Gastrocnemius medialis (tissue), 4 donors: ENCODE measurements around the gene RFC5. TPM values are rescaled to one million over a fixed set of nuclear protein-coding genes. Genes with fewer than 3 reads are reported as not detected.
A peak's percentile ranks its signal among the peaks of the same experiment; 100 is the strongest.

Experiments
- ATAC-seq, 2 donors: fragments of 150-250 bp; one replicate each; pipeline ENCODE4 v1.9.1; 2016
- DNase-seq, 2 donors: peaks; one replicate each; pipeline ENCODE4 v3.0.0-alpha.2; 2019
- H3K27ac ChIP-seq, 4 donors: fragments of 200-600 bp; sonication (generic); 1 replicate in 1 of 4; 2 replicates in 3 of 4; pipeline ENCODE4 v1.5.1; 2016 to 2018; ENCODE audit warnings: mild to moderate bottlenecking in 2 of 4, moderate library complexity in 1 of 4
- H3K27me3 ChIP-seq, 3 donors: fragments of 200-600 bp; sonication (generic) in 2 of 3; 1 replicate in 1 of 3; 2 replicates in 2 of 3; pipeline versions ENCODE4 v1.5.1 to v1.6.0; 2016 to 2019; ENCODE audit warnings: mild to moderate bottlenecking in 1 of 3, moderate library complexity in 1 of 3
- H3K36me3 ChIP-seq, 2 donors: fragments of 200-600 bp; sonication (generic) in 1 of 2; one replicate each; pipeline ENCODE4 v1.5.1; 2017 to 2018
- H3K4me1 ChIP-seq, 2 donors: fragments of 200-600 bp; sonication (generic) in 1 of 2; one replicate each; pipeline ENCODE4 v1.5.1; 2016 to 2017; ENCODE audit warnings: mild to moderate bottlenecking in 2 of 2
- H3K4me3 ChIP-seq, 4 donors: fragments of 200-600 bp; sonication (generic) in 3 of 4; 1 replicate in 1 of 4; 2 replicates in 3 of 4; pipeline ENCODE4 v1.5.1; 2016 to 2019; ENCODE audit warnings: mild to moderate bottlenecking in 2 of 4
- H3K9me3 ChIP-seq, 3 donors: fragments of 200-600 bp; sonication (generic) in 2 of 3; 1 replicate in 1 of 3; 2 replicates in 2 of 3; pipeline ENCODE4 v1.5.1; 2016 to 2019
- POLR2A ChIP-seq, 2 donors: fragments of 450-650 bp; IDR thresholded peaks; one replicate each; pipeline ENCODE4 v1.6.1; 2017; ENCODE audit warnings: antibody characterized with exemption in 2 of 2, mild to moderate bottlenecking in 2 of 2, moderate library complexity in 2 of 2
- in situ Hi-C, 4 donors: fragments of 200-750 bp; cut with MboI; loops; one replicate each; pipeline versions ENCODE4 v1.15.0 to v1.8.0; 2017; ENCODE audit warnings: low sequenced_read_pairs in 4 of 4
- intact Hi-C: fragments of 100-400 bp; cut with DNase I; formaldehyde crosslinking; loops from one replicate; pipeline ENCODE4 v1.15.1; 2023; ENCODE audit warnings: low total_unique reads
- total RNA-seq, 4 donors: library from RNA; depleted of rRNA; stranded (reverse); fragments of >200 nt; gene quantifications; one replicate each; pipeline versions ENCODE4 v1.1.0 to v1.2.3, GENCODE V29; 2016
- TF ChIP-seq, protein P1 (sequence below), 5 experiments: fragments of 450-650 bp in 3 of 5; fragments of 200-600 bp in 2 of 5; sonication (generic) in 2 of 5; IDR thresholded peaks in 4 of 5; conservative IDR thresholded peaks in 1 of 5; 1 replicate in 4 of 5; 2 replicates in 1 of 5; pipeline ENCODE4 v1.5.1; 2016 to 2019; ENCODE audit warnings: antibody characterized with exemption in 5 of 5, mild to moderate bottlenecking in 3 of 5, moderate library complexity in 3 of 5

RFC5 gene, protein sequence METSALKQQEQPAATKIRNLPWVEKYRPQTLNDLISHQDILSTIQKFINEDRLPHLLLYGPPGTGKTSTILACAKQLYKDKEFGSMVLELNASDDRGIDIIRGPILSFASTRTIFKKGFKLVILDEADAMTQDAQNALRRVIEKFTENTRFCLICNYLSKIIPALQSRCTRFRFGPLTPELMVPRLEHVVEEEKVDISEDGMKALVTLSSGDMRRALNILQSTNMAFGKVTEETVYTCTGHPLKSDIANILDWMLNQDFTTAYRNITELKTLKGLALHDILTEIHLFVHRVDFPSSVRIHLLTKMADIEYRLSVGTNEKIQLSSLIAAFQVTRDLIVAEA
- 1 to 10 TPM; 3.5 to 9.9 (median 5.4) TPM for total RNA-seq

DNA sequence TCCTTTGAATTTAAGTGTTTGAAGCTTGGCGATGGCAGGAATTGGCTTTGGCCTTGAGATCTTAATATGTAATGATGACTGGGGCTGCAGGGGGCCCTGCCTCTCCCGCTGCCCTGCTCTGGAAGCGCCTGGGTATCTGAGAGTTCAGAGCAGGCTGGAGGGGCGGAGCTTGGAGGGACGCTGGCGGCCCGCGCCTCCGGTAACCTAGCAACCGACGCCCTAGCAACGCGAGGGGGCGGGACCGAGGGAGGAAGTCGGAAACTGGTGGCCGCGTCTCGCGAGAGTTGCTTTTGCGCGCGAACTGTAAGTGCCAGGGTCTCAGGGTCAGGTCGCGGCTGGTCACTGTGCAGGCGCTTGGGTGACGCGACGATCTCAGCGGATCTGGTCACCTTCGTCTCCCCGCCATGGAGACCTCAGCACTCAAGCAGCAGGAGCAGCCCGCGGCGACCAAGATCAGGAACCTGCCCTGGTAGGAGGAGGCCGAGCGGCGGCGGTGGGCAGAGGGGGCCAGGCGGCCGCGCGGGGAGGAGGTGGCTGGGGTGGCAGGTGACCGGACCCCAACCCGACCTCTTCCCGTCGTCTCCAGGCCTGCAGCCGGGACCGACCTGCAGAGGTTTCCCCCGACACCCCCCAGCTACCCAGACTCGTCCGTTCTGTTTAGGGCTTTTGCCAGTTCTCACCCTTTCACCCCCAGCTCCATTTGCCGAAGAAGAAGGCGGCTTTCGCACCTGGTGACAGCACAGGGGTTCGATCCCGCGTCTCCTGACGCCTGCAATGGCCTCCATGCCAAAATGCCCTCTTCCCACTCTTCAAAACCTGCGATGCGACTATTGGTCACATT, at the start of gene RFC5:
Gene RFC5 (plus strand): TSS at position 280 of the 841 bp plus-strand sequence. CDS start 125 bp downstream, at position 405.
- Histone ChIP-seq H3K9me3 (no peaks in the 10 kb centered on the region), H3K27ac (peak within 1 kb of the TSS; percentile 49 to 73 (median 60)), H3K36me3 (peaks cover 0 to 16% of the 10 kb centered on the region in 2 donors), H3K4me1 (peaks cover 11 to 12% of the 10 kb centered on the region in 2 donors), H3K4me3 (peak within 1 kb of the TSS; percentile 81 to 97 (median 92)), H3K27me3 (no peaks in the 10 kb centered on the region)
- no peak for TF ChIP-seq POLR2A (IDR thresholded peaks at IDR 0.05)
- TF ChIP-seq, protein P1, sequence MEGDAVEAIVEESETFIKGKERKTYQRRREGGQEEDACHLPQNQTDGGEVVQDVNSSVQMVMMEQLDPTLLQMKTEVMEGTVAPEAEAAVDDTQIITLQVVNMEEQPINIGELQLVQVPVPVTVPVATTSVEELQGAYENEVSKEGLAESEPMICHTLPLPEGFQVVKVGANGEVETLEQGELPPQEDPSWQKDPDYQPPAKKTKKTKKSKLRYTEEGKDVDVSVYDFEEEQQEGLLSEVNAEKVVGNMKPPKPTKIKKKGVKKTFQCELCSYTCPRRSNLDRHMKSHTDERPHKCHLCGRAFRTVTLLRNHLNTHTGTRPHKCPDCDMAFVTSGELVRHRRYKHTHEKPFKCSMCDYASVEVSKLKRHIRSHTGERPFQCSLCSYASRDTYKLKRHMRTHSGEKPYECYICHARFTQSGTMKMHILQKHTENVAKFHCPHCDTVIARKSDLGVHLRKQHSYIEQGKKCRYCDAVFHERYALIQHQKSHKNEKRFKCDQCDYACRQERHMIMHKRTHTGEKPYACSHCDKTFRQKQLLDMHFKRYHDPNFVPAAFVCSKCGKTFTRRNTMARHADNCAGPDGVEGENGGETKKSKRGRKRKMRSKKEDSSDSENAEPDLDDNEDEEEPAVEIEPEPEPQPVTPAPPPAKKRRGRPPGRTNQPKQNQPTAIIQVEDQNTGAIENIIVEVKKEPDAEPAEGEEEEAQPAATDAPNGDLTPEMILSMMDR (IDR thresholded peaks at IDR 0.05 in 4 of 5, conservative IDR thresholded peaks at IDR 0.05 in 1 of 5) = no peak
- peak; percentile 94 to 96 for DNase-seq
- ATAC-seq = peak; percentile 96 to 98
- intact Hi-C loops (loop anchor here (2.0 to 10.0 kb wide), 3 partner anchors 36 to 88 kb away; partner anchors contain the start of genes VSIG10 and WSB2), in situ Hi-C loops (no loop called here)

DNA sequence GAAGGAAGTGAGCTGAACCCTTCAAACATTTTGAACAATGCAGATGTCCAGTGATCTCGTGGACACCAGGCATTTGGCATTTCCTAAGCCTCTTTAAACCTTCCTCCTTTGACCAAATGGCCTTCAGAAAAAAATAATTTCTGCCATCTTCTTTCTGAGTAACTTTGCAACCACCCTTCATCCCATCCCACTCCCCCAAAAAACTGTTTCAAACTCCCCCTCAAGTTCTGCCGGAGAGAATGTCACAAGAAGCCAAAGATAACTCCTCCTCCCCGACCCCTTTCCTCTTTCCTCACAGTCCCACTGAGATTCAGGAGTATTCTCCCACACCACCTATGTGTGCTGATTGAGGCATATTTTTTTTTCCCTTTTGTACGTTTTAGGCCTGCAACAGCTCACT, 49.5 kb upstream of the RFC5 start:
- in situ Hi-C loops (no loop called here), intact Hi-C loops (no loop called here)
- no peak for ATAC-seq
- H3K36me3 ChIP-seq = no peaks in the 10 kb centered on the region
- H3K9me3 ChIP-seq = no peaks in the 10 kb centered on the region
- no peaks in the 10 kb centered on the region for H3K4me1 ChIP-seq
- no peak overlapping the region for H3K27ac ChIP-seq
- H3K27me3 ChIP-seq = peaks cover 37 to 47% (median 38%) of the 10 kb centered on the region in 3 donors
- no peak overlapping the region for H3K4me3 ChIP-seq
- TF ChIP-seq, protein P1 (IDR thresholded peaks at IDR 0.05 in 4 of 5, conservative IDR thresholded peaks at IDR 0.05 in 1 of 5) = no peak
- TF ChIP-seq POLR2A (IDR thresholded peaks at IDR 0.05) = no peak
- no peak for DNase-seq

DNA sequence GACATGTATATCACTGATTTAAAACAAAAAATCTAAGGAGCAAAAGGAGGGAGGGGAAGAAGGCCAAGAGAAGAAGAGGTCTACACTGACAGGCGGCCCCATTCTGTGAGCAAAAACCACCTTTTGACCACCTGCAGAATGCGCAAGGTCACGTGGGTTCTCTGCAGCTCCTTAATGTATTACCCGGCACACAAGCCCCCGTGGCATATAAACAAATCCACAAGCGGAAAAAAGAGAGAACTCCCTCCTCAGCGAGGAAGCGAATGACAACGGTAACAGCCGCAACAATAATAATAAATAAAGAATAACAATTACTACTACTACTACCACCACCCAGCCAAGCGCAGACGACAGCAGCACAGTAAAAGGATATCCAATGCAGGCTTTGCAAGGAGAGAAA, 49.0 kb upstream of the RFC5 start:
- Histone ChIP-seq H3K27me3 (peaks cover 37 to 47% (median 38%) of the 10 kb centered on the region in 3 donors), H3K27ac (no peak overlapping the region), H3K4me3 (no peak overlapping the region), H3K9me3 (no peaks in the 10 kb centered on the region), H3K36me3 (no peaks in the 10 kb centered on the region), H3K4me1 (no peaks in the 10 kb centered on the region)
- DNase-seq (no peak), ATAC-seq (no peak)
- intact Hi-C loops = no loop called here
- in situ Hi-C loops = no loop called here
- TF ChIP-seq, protein P1 (IDR thresholded peaks at IDR 0.05 in 4 of 5, conservative IDR thresholded peaks at IDR 0.05 in 1 of 5) = no peak
- TF ChIP-seq POLR2A (IDR thresholded peaks at IDR 0.05) = no peak

DNA sequence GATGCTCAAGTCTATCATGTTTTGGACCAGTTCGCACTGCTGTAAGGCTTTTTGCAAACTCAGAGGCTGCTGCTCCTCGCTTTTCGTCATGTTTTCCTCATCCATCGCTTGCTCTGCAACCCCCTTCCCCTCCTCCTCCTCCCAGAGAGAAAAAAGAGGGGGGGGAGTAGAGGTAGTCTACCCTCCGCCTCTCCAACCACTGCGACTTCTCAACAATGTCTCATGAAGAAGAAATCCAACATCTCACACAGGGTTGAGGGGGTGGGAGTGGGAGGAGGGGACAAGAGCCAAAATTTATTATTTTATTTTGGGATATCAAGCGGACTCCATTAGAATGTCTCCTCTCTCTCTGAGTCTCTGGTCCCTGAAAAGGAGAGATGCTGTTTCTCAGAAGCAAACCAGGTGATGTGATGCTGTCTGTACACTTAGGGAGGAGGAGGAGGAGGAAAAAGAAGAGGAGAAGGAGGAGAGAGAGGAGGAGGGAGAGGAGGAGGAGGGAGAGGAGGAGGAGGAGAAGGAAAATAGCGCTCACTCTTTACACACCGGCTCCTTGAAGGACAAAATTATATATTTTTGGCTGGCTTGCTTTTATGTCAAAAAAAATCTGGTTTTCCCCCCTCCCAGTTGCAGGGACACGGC, 48.2 kb upstream of the RFC5 start:
- H3K9me3 ChIP-seq = no peaks in the 10 kb centered on the region
- peak overlapping the region in 2 of 4 donors; percentile 36 to 43 for H3K4me3 ChIP-seq
- DNase-seq (no peak), ATAC-seq (no peak)
- no peaks in the 10 kb centered on the region for H3K4me1 ChIP-seq
- TF ChIP-seq POLR2A (IDR thresholded peaks at IDR 0.05) = no peak
- TF ChIP-seq, protein P1 (IDR thresholded peaks at IDR 0.05 in 4 of 5, conservative IDR thresholded peaks at IDR 0.05 in 1 of 5) = no peak
- H3K36me3 ChIP-seq = no peaks in the 10 kb centered on the region
- H3K27ac ChIP-seq = no peak overlapping the region
- intact Hi-C loops = no loop called here
- H3K27me3 ChIP-seq = peaks cover 37 to 47% (median 38%) of the 10 kb centered on the region in 3 donors
- in situ Hi-C loops = no loop called here
